Endothelial cell of umbilical vein (primary cell): ENCODE results near the gene HSPG2. TPM values are rescaled to one million over a fixed set of nuclear protein-coding genes. Genes with fewer than 3 reads are reported as not detected.

Source experiments
- BruUV-seq: library from RNA; stranded (reverse); fragments of 400-500 nt; replicated peaks from 2 replicates; lab custom pipeline; 2021; lab: Mats Ljungman, UMichigan
- CTCF ChIA-PET: fragments of 300-600, 350-600 bp; sonication (Branson Sonifier 250); formaldehyde crosslinking; loops from one replicate; lab custom pipeline; 2021; ENCODE audit warnings: antibody characterized with exemption, inconsistent platforms; lab: Charles Lee
- POLR2A ChIA-PET: fragments of 300-600, 350-600 bp; sonication (Branson Sonifier 250); formaldehyde crosslinking; loops from one replicate; lab custom pipeline; 2021; ENCODE audit warnings: antibody characterized with exemption, inconsistent platforms; lab: Charles Lee
- DNase-seq: peaks from one replicate; pipeline ENCODE4 v3.0.0-alpha.2; 2011; ENCODE audit warnings: low read depth, low spot score
- FAIRE-seq: peaks from 2 replicates; lab custom pipeline; 2011; peaks lifted over from hg19 to GRCh38; lab: Jason Lieb, UNC
- H2AFZ ChIP-seq: 2 replicates; pipeline ENCODE4 v1.6.0; 2012; ENCODE audit warnings: low read depth, low read length, control low read depth, inconsistent platforms
- H3K27ac ChIP-seq: 2 replicates; pipeline ENCODE4 v1.5.1; 2011; ENCODE audit warnings: low read depth, mild to moderate bottlenecking, control low read depth, low read length, moderate library complexity; ENCODE audit not compliant: insufficient read depth
- H3K27me3 ChIP-seq, 2 experiments: 2 replicates each; pipeline versions ENCODE4 v1.6.0 to v1.6.1; 2011; ENCODE audit warnings: low read length in 2 of 2, mixed read lengths in 1 of 2; ENCODE audit not compliant: control insufficient read depth in 2 of 2, insufficient read depth in 2 of 2
- H3K36me3 ChIP-seq, 2 experiments: 2 replicates in 1 of 2; 3 replicates in 1 of 2; pipeline ENCODE4 v1.5.1; 2011; ENCODE audit warnings: low read length in 2 of 2, mild to moderate bottlenecking in 1 of 2, moderate library complexity in 1 of 2; ENCODE audit not compliant: control insufficient read depth in 2 of 2, insufficient read depth in 2 of 2; ENCODE audit errors: extremely low read depth in 1 of 2
- H3K4me1 ChIP-seq: 3 replicates; pipeline ENCODE4 v1.5.1; 2011; ENCODE audit warnings: mild to moderate bottlenecking, low read length; ENCODE audit not compliant: control insufficient read depth, insufficient read depth; ENCODE audit errors: extremely low read depth
- H3K4me2 ChIP-seq: 2 replicates; pipeline ENCODE4 v1.6.1; 2011; ENCODE audit warnings: low read length, control low read depth, mixed read lengths; ENCODE audit not compliant: insufficient read depth
- H3K4me3 ChIP-seq, 3 experiments: fragments of 200-600 bp in 1 of 3; sonication (generic), shearing (Covaris generic) in 1 of 3; replicated peaks in 1 of 3; 2 replicates each; pipeline ENCODE4 v1.5.1; 2011 to 2016; ENCODE audit warnings: control low read depth in 3 of 3, low read length in 3 of 3, mild to moderate bottlenecking in 2 of 3, inconsistent platforms in 1 of 3, low read depth in 1 of 3, moderate library complexity in 1 of 3; ENCODE audit not compliant: insufficient read depth in 1 of 3
- H3K79me2 ChIP-seq: 2 replicates; pipeline ENCODE4 v1.6.0; 2012; ENCODE audit warnings: low read length, inconsistent platforms; ENCODE audit not compliant: control insufficient read depth, insufficient read depth
- H3K9ac ChIP-seq: replicated peaks from 2 replicates; pipeline ENCODE3; 2011; ENCODE audit warnings: low read length, control low read depth; ENCODE audit not compliant: insufficient read depth; ENCODE audit errors: extremely low read depth
- H3K9me1 ChIP-seq: replicated peaks from 3 replicates; pipeline ENCODE4 v1.6.0; 2011; ENCODE audit warnings: mild to moderate bottlenecking, low read length; ENCODE audit not compliant: control insufficient read depth, insufficient read depth; ENCODE audit errors: extremely low read depth
- H3K9me3 ChIP-seq: replicated peaks from 2 replicates; pipeline ENCODE4 v1.5.1; 2012; ENCODE audit warnings: low read length, inconsistent platforms; ENCODE audit not compliant: control insufficient read depth, insufficient read depth
- H4K20me1 ChIP-seq: replicated peaks from 2 replicates; pipeline ENCODE3; 2011; ENCODE audit warnings: mild to moderate bottlenecking, low read length; ENCODE audit not compliant: control insufficient read depth, insufficient read depth; ENCODE audit errors: extremely low read depth
- EZH2 ChIP-seq: IDR thresholded peaks from 2 replicates; pipeline ENCODE4 v1.6.1; 2012; ENCODE audit warnings: borderline replicate concordance, low read depth, mild to moderate bottlenecking, moderate library complexity, low read length, inconsistent platforms; ENCODE audit not compliant: severe bottlenecking
- FOS ChIP-seq: IDR thresholded peaks from 2 replicates; pipeline ENCODE4 v1.6.1; 2011; ENCODE audit warnings: mild to moderate bottlenecking, low read length, moderate library complexity, borderline replicate concordance; ENCODE audit not compliant: insufficient read depth
- JUN ChIP-seq: IDR thresholded peaks from 2 replicates; pipeline ENCODE4 v1.6.1; 2011; ENCODE audit warnings: borderline replicate concordance, low read depth; ENCODE audit not compliant: insufficient read length, insufficient read depth
- MAX ChIP-seq: IDR thresholded peaks from 2 replicates; pipeline ENCODE4 v1.6.1; 2011; ENCODE audit not compliant: insufficient read depth, insufficient read length
- POLR2A ChIP-seq: IDR thresholded peaks from 2 replicates; pipeline ENCODE4 v1.6.1; 2012; ENCODE audit warnings: low read depth, mild to moderate bottlenecking, control low read depth, low read length
- POLR2AphosphoS5 ChIP-seq: IDR thresholded peaks from 2 replicates; pipeline ENCODE4 v1.6.1; 2012; ENCODE audit warnings: low read depth, mild to moderate bottlenecking, control low read depth, low read length, moderate library complexity; ENCODE audit not compliant: insufficient read depth
- dilution Hi-C: fragments of 300-500 bp; cut with MboI; formaldehyde crosslinking; loops from one replicate; pipeline ENCODE4 v1.15.0; 2019; ENCODE audit warnings: low sequenced_read_pairs; ENCODE audit not compliant: extremely low pct_ligation_motif_present
- intact Hi-C: fragments of 100-400 bp; cut with micrococcal nuclease; formaldehyde crosslinking; loops from one replicate; pipeline ENCODE4 v1.10.0; 2022
- polyA plus RNA-seq, 4 experiments: library from polyadenylated mRNA; depleted of rRNA in 3 of 4; stranded (reverse) in 3 of 4; unstranded in 1 of 4; fragments of >200 nt; gene quantifications; 2 replicates each; pipeline versions ENCODE4 v1.2.1 to v1.2.3, GENCODE V29; 2011 to 2012; ENCODE audit warnings: missing spikeins in 1 of 4
- total RNA-seq: library from RNA; stranded (reverse); gene quantifications from 2 replicates; pipeline ENCODE4 v1.2.3, GENCODE V29; 2021

Gene HSPG2
- total and polyA plus RNA-seq, 2 donors (not counting 3 experiments of a cell fraction or from before 2014, with no cell fraction given): 734 to 3,499 TPM

- TF ChIP-seq POLR2A (no peak), MAX (no peak), EZH2 (no peak), FOS (no peak), POLR2AphosphoS5 (no peak)
- no peaks in the 10 kb centered on the region for H4K20me1 ChIP-seq
- no peaks in the 10 kb centered on the region for H3K9me1 ChIP-seq
- H3K4me1 ChIP-seq: no peaks in the 10 kb centered on the region
- no peak overlapping the region for H2AFZ ChIP-seq
- H3K79me2 ChIP-seq: peaks cover 78% of the 10 kb centered on the region
- ChIA-PET CTCF (no interaction called here), POLR2A (no interaction called here)
- no peak overlapping the region for H3K27ac ChIP-seq
- DNase-seq: no peak
- no peaks in the 10 kb centered on the region for H3K27me3 ChIP-seq
- dilution Hi-C loops (no loop called here), intact Hi-C loops (no loop called here)
- H3K9ac ChIP-seq: no peak overlapping the region
- H3K4me3 ChIP-seq: no peak overlapping the region
- no peak overlapping the region for H3K4me2 ChIP-seq
- BruUV-seq: no TSS peak
- H3K36me3 ChIP-seq: peaks cover 79 to 91% of the 10 kb centered on the region in 2 experiments
- no peaks in the 10 kb centered on the region for H3K9me3 ChIP-seq
- FAIRE-seq: no peak
Measured at GRCh38 chr1:21878009-21878773, 58.9 kb downstream of the HSPG2 start.

GRCh38 chr1:21876267-21876666 is 60.8 kb downstream of the HSPG2 start:
- Histone ChIP-seq H3K79me2 (peaks cover 81% of the 10 kb centered on the region), H3K4me3 (no peak overlapping the region), H3K4me2 (no peak overlapping the region), H3K9ac (no peak overlapping the region), H3K27ac (no peak overlapping the region), H3K9me3 (no peaks in the 10 kb centered on the region), H3K36me3 (peaks cover 82 to 94% of the 10 kb centered on the region in 2 experiments), H2AFZ (no peak overlapping the region), H3K27me3 (no peaks in the 10 kb centered on the region), H4K20me1 (no peaks in the 10 kb centered on the region), H3K9me1 (no peaks in the 10 kb centered on the region), H3K4me1 (no peaks in the 10 kb centered on the region)
- intact Hi-C loops: no loop called here
- dilution Hi-C loops: no loop called here
- CTCF ChIA-PET: no interaction called here
- POLR2A ChIA-PET: no interaction called here
- no peak for DNase-seq
- FAIRE-seq: no peak
- TF ChIP-seq FOS (no peak), POLR2A (no peak), EZH2 (no peak), JUN (no peak)
- BruUV-seq: no TSS peak
